ENCODE measurements around the gene ADAM19.

The ADAM19 gene

GRCh38 chr5:157575381-157576020, at the start of gene ADAM19:
TSS of gene ADAM19 (minus strand) at chr5:157575775. CDS start at chr5:157575696, 79 bp downstream.
- no peak for DNase-seq (ENCODE audit: low spot score)

- no peak for DNase-seq (ENCODE audit: low spot score)
Measured at GRCh38 chr5:157624144-157624543, 48.6 kb upstream of the ADAM19 start.

- no peak for DNase-seq (ENCODE audit: low spot score)
Measured at GRCh38 chr5:157620776-157621175, 45.2 kb upstream of the ADAM19 start.

GRCh38 chr5:157618191-157618765, 42.7 kb upstream of the ADAM19 start:
- no peak for DNase-seq (ENCODE audit: low spot score)

GRCh38 chr5:157616785-157617184, 41.2 kb upstream of the ADAM19 start:
- no peak for DNase-seq (ENCODE audit: low spot score)

GRCh38 chr5:157613385-157614245, 38.0 kb upstream of the ADAM19 start:
- DNase-seq (ENCODE audit: low spot score), result no peak

GRCh38 chr5:157612581-157612980, 37.0 kb upstream of the ADAM19 start:
- DNase-seq (ENCODE audit: low spot score), result no peak

- DNase-seq (ENCODE audit: low spot score), result no peak
Measured at GRCh38 chr5:157611571-157612476, 36.2 kb upstream of the ADAM19 start.

- no peak for DNase-seq (ENCODE audit: low spot score)
Measured at GRCh38 chr5:157610990-157611389, 35.4 kb upstream of the ADAM19 start.

- DNase-seq (ENCODE audit: low spot score), result no peak
Measured at GRCh38 chr5:157608972-157609565, 33.5 kb upstream of the ADAM19 start.

GRCh38 chr5:157607371-157608161, 32.0 kb upstream of the ADAM19 start:
- DNase-seq (ENCODE audit: low spot score), result no peak

GRCh38 chr5:157606046-157606445, 30.5 kb upstream of the ADAM19 start:
- no peak for DNase-seq (ENCODE audit: low spot score)

GRCh38 chr5:157603333-157604190, 28.0 kb upstream of the ADAM19 start:
- no peak for DNase-seq (ENCODE audit: low spot score)

GRCh38 chr5:157602505-157602904, 26.9 kb upstream of the ADAM19 start:
- no peak for DNase-seq (ENCODE audit: low spot score)

GRCh38 chr5:157600252-157600651, 24.7 kb upstream of the ADAM19 start:
- DNase-seq (ENCODE audit: low spot score), result no peak

- DNase-seq (ENCODE audit: low spot score), result no peak
Measured at GRCh38 chr5:157599565-157599964, 24.0 kb upstream of the ADAM19 start.

- no peak for DNase-seq (ENCODE audit: low spot score)
Measured at GRCh38 chr5:157598350-157598936, 22.9 kb upstream of the ADAM19 start.

GRCh38 chr5:157597277-157597676, 21.7 kb upstream of the ADAM19 start:
- DNase-seq (ENCODE audit: low spot score), result no peak

GRCh38 chr5:157596487-157596886, 20.9 kb upstream of the ADAM19 start:
- DNase-seq (ENCODE audit: low spot score), result no peak
